Measurements from ENCODE around the gene CTIF. TPM values are rescaled to one million over a fixed set of nuclear protein-coding genes. Genes with fewer than 3 reads are reported as not detected.

CTIF gene
- total RNA-seq, 1 donor from 2014 or later = 60.0 TPM

DNA sequence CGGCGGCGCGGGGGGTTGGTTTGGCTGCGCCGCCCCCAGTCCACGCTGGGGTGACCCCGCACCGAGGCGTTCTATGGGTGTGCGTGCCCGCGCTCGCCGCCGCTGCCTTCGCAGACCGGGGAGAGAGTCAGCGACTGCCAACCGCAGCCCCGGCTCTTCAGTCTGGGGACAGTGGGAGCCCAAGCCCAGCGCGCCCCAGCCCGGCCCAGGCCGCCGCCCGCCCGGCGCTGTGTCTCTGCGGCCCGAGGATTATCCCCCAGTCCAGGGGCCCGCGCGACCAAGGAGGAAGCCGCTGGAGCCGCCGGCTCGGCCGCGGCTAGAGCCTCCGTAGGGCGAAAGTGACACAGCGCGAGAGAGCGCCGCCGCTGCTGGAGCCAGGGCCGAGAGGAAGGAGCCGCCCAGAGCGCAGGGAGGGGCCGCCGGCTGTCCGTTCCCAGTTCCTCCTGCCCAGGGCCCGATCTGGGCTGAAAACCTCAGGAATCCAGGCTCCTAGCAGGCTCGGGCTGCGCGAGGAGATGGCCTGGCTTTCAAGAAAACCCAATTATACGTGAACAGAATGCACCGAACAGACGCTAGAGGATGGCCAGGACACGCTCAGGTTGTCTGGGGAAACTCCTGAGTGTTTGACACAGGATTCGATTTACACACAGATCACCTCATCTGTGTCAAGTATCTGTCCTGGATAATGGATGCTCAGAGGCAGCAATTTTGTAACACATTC lies 2.4 kb downstream of the CTIF start:
- Histone ChIP-seq H3K27ac (replicated peaks) (peak overlapping the region; percentile 96), H3K4me1 (peaks cover 80% of the 10 kb centered on the region), H3K4me3 (peak overlapping the region; percentile 97), H3K27me3 (ENCODE audit: low read depth) (no peaks in the 10 kb centered on the region), H3K36me3 (no peaks in the 10 kb centered on the region), H3K9me3 (replicated peaks) (no peaks in the 10 kb centered on the region)
- DNase-seq = peak; percentile 83
- intact Hi-C loops (cut with micrococcal nuclease) = no loop called here
- TF ChIP-seq, protein P1, sequence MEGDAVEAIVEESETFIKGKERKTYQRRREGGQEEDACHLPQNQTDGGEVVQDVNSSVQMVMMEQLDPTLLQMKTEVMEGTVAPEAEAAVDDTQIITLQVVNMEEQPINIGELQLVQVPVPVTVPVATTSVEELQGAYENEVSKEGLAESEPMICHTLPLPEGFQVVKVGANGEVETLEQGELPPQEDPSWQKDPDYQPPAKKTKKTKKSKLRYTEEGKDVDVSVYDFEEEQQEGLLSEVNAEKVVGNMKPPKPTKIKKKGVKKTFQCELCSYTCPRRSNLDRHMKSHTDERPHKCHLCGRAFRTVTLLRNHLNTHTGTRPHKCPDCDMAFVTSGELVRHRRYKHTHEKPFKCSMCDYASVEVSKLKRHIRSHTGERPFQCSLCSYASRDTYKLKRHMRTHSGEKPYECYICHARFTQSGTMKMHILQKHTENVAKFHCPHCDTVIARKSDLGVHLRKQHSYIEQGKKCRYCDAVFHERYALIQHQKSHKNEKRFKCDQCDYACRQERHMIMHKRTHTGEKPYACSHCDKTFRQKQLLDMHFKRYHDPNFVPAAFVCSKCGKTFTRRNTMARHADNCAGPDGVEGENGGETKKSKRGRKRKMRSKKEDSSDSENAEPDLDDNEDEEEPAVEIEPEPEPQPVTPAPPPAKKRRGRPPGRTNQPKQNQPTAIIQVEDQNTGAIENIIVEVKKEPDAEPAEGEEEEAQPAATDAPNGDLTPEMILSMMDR (IDR thresholded peaks at IDR 0.05; ENCODE audit: borderline replicate concordance) = no peak

DNA sequence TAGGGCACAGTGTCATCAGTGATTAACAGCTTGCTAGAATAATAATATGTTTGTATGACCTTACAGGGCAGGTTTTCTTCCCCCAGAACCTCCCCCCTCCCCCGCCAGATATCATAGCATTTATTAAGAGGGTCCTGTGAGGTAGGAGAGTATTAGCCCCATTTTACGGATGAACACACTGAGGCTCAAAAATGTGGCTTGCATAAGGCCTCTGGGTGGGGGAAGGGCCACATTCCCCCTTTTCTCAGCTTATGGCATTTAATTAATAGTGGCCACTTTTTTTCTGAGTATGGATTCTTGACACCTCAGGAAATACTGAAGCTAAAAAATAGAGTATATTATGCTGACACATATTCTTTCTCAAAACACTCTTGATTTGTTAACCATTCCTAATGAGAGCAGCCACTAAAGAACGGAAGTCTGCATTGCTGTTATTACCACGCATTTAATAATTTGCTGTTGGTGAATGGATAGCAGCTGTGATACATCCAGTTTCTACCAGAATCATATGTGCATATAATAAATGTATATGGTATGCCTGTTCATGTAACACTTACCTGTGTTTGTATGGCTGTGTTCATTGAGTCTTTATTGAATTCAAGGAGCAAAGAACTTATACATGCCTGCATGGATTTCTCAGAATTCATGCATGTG lies 3.0 kb downstream of the CTIF start:
- Histone ChIP-seq H3K4me1 (peaks cover 87% of the 10 kb centered on the region), H3K36me3 (no peaks in the 10 kb centered on the region), H3K4me3 (peak overlapping the region; percentile 97), H3K27me3 (ENCODE audit: low read depth) (no peaks in the 10 kb centered on the region), H3K9me3 (replicated peaks) (no peaks in the 10 kb centered on the region), H3K27ac (replicated peaks) (peak overlapping the region; percentile 96)
- TF ChIP-seq, protein P1 (IDR thresholded peaks at IDR 0.05; ENCODE audit: borderline replicate concordance) = no peak
- intact Hi-C loops (cut with micrococcal nuclease) = no loop called here
- DNase-seq = no peak

DNA sequence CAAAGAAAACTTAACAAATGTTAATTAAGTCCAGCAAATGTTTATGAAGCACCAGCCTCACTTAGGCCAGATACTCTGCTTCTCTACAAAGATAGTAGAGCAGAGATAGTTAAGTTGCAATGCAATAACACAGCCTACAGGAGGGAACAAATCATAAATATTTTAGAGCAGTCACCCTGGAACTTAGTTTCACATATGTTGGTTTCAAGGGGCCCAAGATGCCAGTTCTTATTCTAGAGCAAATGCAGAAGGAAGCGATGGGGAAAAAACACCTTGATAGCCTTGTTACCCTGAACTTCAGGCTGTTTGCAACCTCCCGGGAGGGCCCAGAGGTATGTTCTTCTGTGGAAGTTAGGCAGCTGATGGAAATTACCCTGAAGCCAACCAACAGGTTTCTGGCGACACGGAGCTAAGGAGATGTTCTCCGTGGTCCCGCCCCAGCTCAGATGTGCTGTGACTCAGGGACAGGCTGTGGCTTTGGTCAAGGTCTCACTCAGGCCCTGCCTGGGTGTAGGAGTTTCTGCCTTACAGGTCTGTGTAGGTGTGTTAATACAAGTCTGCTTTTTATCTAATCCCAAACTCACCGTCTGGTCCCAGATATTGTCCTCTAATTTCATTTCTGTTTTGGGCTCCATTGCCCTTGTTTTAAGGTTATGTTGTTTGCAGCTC lies 3.8 kb downstream of the CTIF start:
- peak overlapping the region; percentile 96 for H3K27ac ChIP-seq (replicated peaks)
- intact Hi-C loops (cut with micrococcal nuclease) = no loop called here

DNA sequence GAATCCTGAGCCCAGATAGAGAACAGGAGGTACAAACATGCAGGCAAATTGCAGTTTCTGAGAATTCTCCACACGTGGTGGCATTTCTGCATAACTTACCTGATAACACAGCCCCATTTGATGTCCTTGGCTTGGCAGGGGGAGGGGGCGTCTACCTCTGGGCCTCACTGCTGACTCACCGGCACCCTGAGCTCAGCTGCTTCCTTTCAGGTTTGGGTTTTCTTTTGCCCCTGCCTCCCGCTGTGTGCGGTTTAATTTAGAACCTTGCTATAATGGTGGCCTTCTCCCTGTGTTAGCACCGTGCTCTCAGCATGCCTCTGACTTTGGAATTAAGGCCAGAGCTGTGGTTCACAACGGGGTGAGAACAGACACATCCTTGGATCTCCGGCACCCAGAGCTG lies 4.4 kb downstream of the CTIF start:
- no peaks in the 10 kb centered on the region for H3K9me3 ChIP-seq (replicated peaks)
- intact Hi-C loops (cut with micrococcal nuclease) = no loop called here
- no peaks in the 10 kb centered on the region for H3K36me3 ChIP-seq
- H3K27ac ChIP-seq (replicated peaks) = peak overlapping the region; percentile 27
- no peak for DNase-seq
- H3K4me1 ChIP-seq = peaks cover 96% of the 10 kb centered on the region
- no peak overlapping the region for H3K4me3 ChIP-seq
- no peaks in the 10 kb centered on the region for H3K27me3 ChIP-seq (ENCODE audit: low read depth)
- TF ChIP-seq, protein P1 (IDR thresholded peaks at IDR 0.05; ENCODE audit: borderline replicate concordance) = no peak

More for the DNA sequence above, 3.8 kb downstream of the CTIF start:
- H3K4me3 ChIP-seq = no peak overlapping the region
- H3K4me1 ChIP-seq = peaks cover 95% of the 10 kb centered on the region
- TF ChIP-seq, protein P1 (IDR thresholded peaks at IDR 0.05; ENCODE audit: borderline replicate concordance) = no peak
- no peaks in the 10 kb centered on the region for H3K9me3 ChIP-seq (replicated peaks)
- H3K27me3 ChIP-seq (ENCODE audit: low read depth) = no peaks in the 10 kb centered on the region
- no peak for DNase-seq
- H3K36me3 ChIP-seq = no peaks in the 10 kb centered on the region

DNA sequence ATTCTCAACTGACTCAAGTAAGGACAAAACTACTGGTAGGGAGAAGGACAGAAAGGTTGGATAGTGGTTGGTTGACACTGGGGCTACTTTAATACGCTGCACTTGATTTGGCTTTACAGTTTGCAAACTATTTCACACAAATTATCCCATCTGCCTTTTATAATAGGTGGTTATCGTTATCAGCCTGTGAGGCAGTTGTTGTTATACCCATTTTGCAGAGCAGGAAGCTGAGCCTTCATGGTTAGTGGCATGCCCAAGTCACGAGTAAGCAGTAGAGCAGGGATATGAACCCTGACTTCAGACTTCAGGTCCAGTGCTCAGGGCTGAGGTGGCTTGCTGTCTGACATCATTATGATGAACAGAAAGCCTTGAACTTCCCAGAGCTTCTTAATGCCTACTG lies 5.3 kb downstream of the CTIF start:
- no peaks in the 10 kb centered on the region for H3K36me3 ChIP-seq
- intact Hi-C loops (cut with micrococcal nuclease) = no loop called here
- H3K4me1 ChIP-seq = peaks cover 100% of the 10 kb centered on the region
- H3K27me3 ChIP-seq (ENCODE audit: low read depth) = no peaks in the 10 kb centered on the region
- no peak overlapping the region for H3K27ac ChIP-seq (replicated peaks)
- DNase-seq = no peak
- TF ChIP-seq, protein P1 (IDR thresholded peaks at IDR 0.05; ENCODE audit: borderline replicate concordance) = no peak
- H3K4me3 ChIP-seq = no peak overlapping the region
- no peaks in the 10 kb centered on the region for H3K9me3 ChIP-seq (replicated peaks)

Data from left ventricle myocardium inferior (tissue), 1 donor.